GM18507 (cell line): ENCODE results near the gene IL27RA.

Experiments used
- DNase-seq: peaks from one replicate; pipeline ENCODE4 v3.0.0; 2011; ENCODE audit warnings: low read depth; ENCODE audit not compliant: insufficient read length; ENCODE audit errors: extremely low spot score
- FAIRE-seq: peaks from 2 replicates; lab custom pipeline; 2011; peaks lifted over from hg19 to GRCh38; lab: Jason Lieb, UNC

IL27RA gene

GRCh38 chr19:14073925-14074838, 42.6 kb downstream of the IL27RA start:
- FAIRE-seq = no peak
- no peak for DNase-seq

GRCh38 chr19:14078411-14078810, 46.8 kb downstream of the IL27RA start:
- no peak for DNase-seq
- FAIRE-seq = no peak

- FAIRE-seq = peak; percentile 99
- peak; percentile 95 for DNase-seq
Measured at GRCh38 chr19:14080887-14081796, 49.6 kb downstream of the IL27RA start.

GRCh38 chr19:14081797-14082674, 50.5 kb downstream of the IL27RA start:
- no peak for DNase-seq
- FAIRE-seq = peak; percentile 5

GRCh38 chr19:14082675-14082960, 51.1 kb downstream of the IL27RA start:
- FAIRE-seq = no peak
- DNase-seq = no peak

- no peak for FAIRE-seq
- DNase-seq = no peak
Measured at GRCh38 chr19:14085309-14085995, 53.9 kb downstream of the IL27RA start, which contains the start of gene C19orf67. TSS of gene C19orf67 (minus strand) at chr19:14085783. CDS start at chr19:14085627, 156 bp downstream.

- FAIRE-seq = no peak
Measured at GRCh38 chr19:14086098-14086497, 54.5 kb downstream of the IL27RA start.

GRCh38 chr19:14088634-14089411, 57.3 kb downstream of the IL27RA start:
- DNase-seq = no peak
- FAIRE-seq = peak; percentile 12

More at GRCh38 chr19:14086098-14086497, 54.5 kb downstream of the IL27RA start:
- no peak for DNase-seq

- DNase-seq = no peak
- peak; percentile 48 for FAIRE-seq
Measured at GRCh38 chr19:14089412-14089661, 57.8 kb downstream of the IL27RA start.

GRCh38 chr19:14089662-14090508, 58.3 kb downstream of the IL27RA start:
- FAIRE-seq (peak; percentile 56), DNase-seq (no peak)

- DNase-seq (peak; percentile 65), FAIRE-seq (no peak)
Measured at GRCh38 chr19:14090509-14091080, 59.0 kb downstream of the IL27RA start, which contains the start of gene SAMD1. TSS of gene SAMD1 (minus strand) at chr19:14090751.

GRCh38 chr19:14091081-14091812, 59.7 kb downstream of the IL27RA start:
- DNase-seq = peak; percentile 72
- FAIRE-seq = peak; percentile 83

GRCh38 chr19:14091813-14092462, 60.4 kb downstream of the IL27RA start:
- FAIRE-seq = peak; percentile 26
- no peak for DNase-seq

GRCh38 chr19:14093117-14093823, 61.7 kb downstream of the IL27RA start:
- DNase-seq (no peak), FAIRE-seq (no peak)

- no peak for DNase-seq
- no peak for FAIRE-seq
Measured at GRCh38 chr19:14094854-14095253, 63.3 kb downstream of the IL27RA start.
